ENCODE measurements around the gene LMO1. TPM values are rescaled to one million over a fixed set of nuclear protein-coding genes. Genes with fewer than 3 reads are reported as not detected.

Gene LMO1
- total RNA-seq, 2 experiments from 2014 or later = not detected

- DNase-seq (ENCODE audit: low spot score) = no peak
- no peaks in the 10 kb centered on the region for H4K20me1 ChIP-seq (ENCODE audit: insufficient read depth, low read length)
- intact Hi-C loops (cut with micrococcal nuclease; ENCODE audit: unreplicated experiment) = loop anchor here (5.0 kb wide), 1 partner anchor 34 kb away; the partner anchor contains the start of gene LMO1
- H3K9me3 ChIP-seq (ENCODE audit: low read length) = no peaks in the 10 kb centered on the region
- BruUV-seq (replicated peaks) = no TSS peak
- no peak overlapping the region for H3K4me3 ChIP-seq (ENCODE audit: low read depth, low read length, poor library complexity, severe bottlenecking)
- no peaks in the 10 kb centered on the region for H3K9me2 ChIP-seq (ENCODE audit: insufficient read depth, low read length)
- CTCF ChIA-PET (ENCODE audit: unreplicated experiment) = interaction anchor here (0.6 kb wide), 1 partner anchor 51 kb away, joined by 4 read pairs; no protein-coding TSS in a partner anchor
- no peaks in the 10 kb centered on the region for H3K79me2 ChIP-seq (ENCODE audit: insufficient read depth, low read depth, low read length)
- no peak overlapping the region for H2AFZ ChIP-seq (ENCODE audit: low read length)
- H3K4me1 ChIP-seq (ENCODE audit: insufficient read depth, low read length, poor library complexity, severe bottlenecking) = no peaks in the 10 kb centered on the region
- H3K27ac ChIP-seq (ENCODE audit: low read depth, low read length, poor library complexity, severe bottlenecking) = no peak overlapping the region
- no peak overlapping the region for H3K4me2 ChIP-seq (ENCODE audit: low read length)
- no peaks in the 10 kb centered on the region for H3K36me3 ChIP-seq (ENCODE audit: insufficient read depth, low read length)
- TF ChIP-seq EZH2phosphoT487 (IDR thresholded peaks at IDR 0.05; ENCODE audit: borderline replicate concordance, low read depth, low read length) = no peak
- TF ChIP-seq, protein P1, sequence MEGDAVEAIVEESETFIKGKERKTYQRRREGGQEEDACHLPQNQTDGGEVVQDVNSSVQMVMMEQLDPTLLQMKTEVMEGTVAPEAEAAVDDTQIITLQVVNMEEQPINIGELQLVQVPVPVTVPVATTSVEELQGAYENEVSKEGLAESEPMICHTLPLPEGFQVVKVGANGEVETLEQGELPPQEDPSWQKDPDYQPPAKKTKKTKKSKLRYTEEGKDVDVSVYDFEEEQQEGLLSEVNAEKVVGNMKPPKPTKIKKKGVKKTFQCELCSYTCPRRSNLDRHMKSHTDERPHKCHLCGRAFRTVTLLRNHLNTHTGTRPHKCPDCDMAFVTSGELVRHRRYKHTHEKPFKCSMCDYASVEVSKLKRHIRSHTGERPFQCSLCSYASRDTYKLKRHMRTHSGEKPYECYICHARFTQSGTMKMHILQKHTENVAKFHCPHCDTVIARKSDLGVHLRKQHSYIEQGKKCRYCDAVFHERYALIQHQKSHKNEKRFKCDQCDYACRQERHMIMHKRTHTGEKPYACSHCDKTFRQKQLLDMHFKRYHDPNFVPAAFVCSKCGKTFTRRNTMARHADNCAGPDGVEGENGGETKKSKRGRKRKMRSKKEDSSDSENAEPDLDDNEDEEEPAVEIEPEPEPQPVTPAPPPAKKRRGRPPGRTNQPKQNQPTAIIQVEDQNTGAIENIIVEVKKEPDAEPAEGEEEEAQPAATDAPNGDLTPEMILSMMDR (conservative IDR thresholded peaks at IDR 0.05; ENCODE audit: low read length) = no peak
- POLR2A ChIA-PET = interaction anchor here (0.5 to 0.9 kb wide), 2 partner anchors 13 to 18 kb away, joined by 4 read pairs; no protein-coding TSS in a partner anchor
These were observed 35.4 kb downstream of the LMO1 start for GRCh38 chr11:8228231-8228630.

- no peak for DNase-seq (ENCODE audit: low spot score)
- ChIA-PET POLR2A (interaction anchor here (0.5 kb wide), 1 partner anchor 19 kb away, joined by 4 read pairs; no protein-coding TSS in a partner anchor), CTCF (ENCODE audit: unreplicated experiment) (no interaction called here)
- Histone ChIP-seq H3K9me3 (ENCODE audit: low read length) (no peaks in the 10 kb centered on the region), H3K36me3 (ENCODE audit: insufficient read depth, low read length) (no peaks in the 10 kb centered on the region), H3K27ac (ENCODE audit: low read depth, low read length, poor library complexity, severe bottlenecking) (no peak overlapping the region), H4K20me1 (ENCODE audit: insufficient read depth, low read length) (no peaks in the 10 kb centered on the region), H3K9me2 (ENCODE audit: insufficient read depth, low read length) (no peaks in the 10 kb centered on the region), H2AFZ (ENCODE audit: low read length) (no peak overlapping the region), H3K4me2 (ENCODE audit: low read length) (no peak overlapping the region), H3K79me2 (ENCODE audit: insufficient read depth, low read depth, low read length) (no peaks in the 10 kb centered on the region), H3K4me3 (ENCODE audit: low read depth, low read length, poor library complexity, severe bottlenecking) (no peak overlapping the region), H3K4me1 (ENCODE audit: insufficient read depth, low read length, poor library complexity, severe bottlenecking) (no peaks in the 10 kb centered on the region)
- no TSS peak for BruUV-seq (replicated peaks)
- no peak for TF ChIP-seq EZH2phosphoT487 (IDR thresholded peaks at IDR 0.05; ENCODE audit: borderline replicate concordance, low read depth, low read length)
- TF ChIP-seq, protein P1 (conservative IDR thresholded peaks at IDR 0.05; ENCODE audit: low read length) = no peak
- intact Hi-C loops (cut with micrococcal nuclease; ENCODE audit: unreplicated experiment) = loop anchor here (5.0 kb wide), 1 partner anchor 35 kb away; the partner anchor contains the start of gene LMO1
These were observed 36.2 kb downstream of the LMO1 start for GRCh38 chr11:8227156-8228152.

Measured in OCI-LY7 (cell line).